ENCODE data around the gene PLBD2. TPM values are rescaled to one million over a fixed set of nuclear protein-coding genes. Genes with fewer than 3 reads are reported as not detected.
A peak's percentile ranks its signal among the peaks of the same experiment; 100 is the strongest.
"Not testable (repeated sequence)": the region's sequence is repeated elsewhere in the genome, so short reads cannot be mapped to it uniquely, and the experiment has no call there.

The PLBD2 gene
- total RNA-seq, 8 experiments from 2014 or later = 5.2 to 73.8 (median 9.9) TPM

- no peak overlapping the region for H3K4me3 ChIP-seq
- ATAC-seq (replicated peaks in 6 of 8) = no peak
- H3K4me1 ChIP-seq (replicated peaks in 1 of 2) = peaks cover 0 to 5% of the 10 kb centered on the region in 2 donors
- in situ Hi-C loops (cut with MboI; ENCODE audit: low pct_unique_long_range_greater_than_20kb in 2 of 9, low sequenced_read_pairs in 9 of 9, unreplicated experiment in 9 of 9) = no loop called here
- H3K27ac ChIP-seq = no peak overlapping the region
- WGBS, 10 experiments = 83 to 100% (median 94%) methylated on average over 1 to 6 of the region's 6 CpGs; no CpG with 5 or more reads in 1 of the 10 experiments
Measured at GRCh38 chr12:113345318-113345717, 13.1 kb upstream of the PLBD2 start.

- no peak overlapping the region for H3K4me3 ChIP-seq
- in situ Hi-C loops (cut with MboI; ENCODE audit: low pct_unique_long_range_greater_than_20kb in 2 of 9, low sequenced_read_pairs in 9 of 9, unreplicated experiment in 9 of 9) = no loop called here
- no peak overlapping the region for H3K27ac ChIP-seq
- H3K4me1 ChIP-seq (replicated peaks in 1 of 2) = peaks cover 0 to 5% of the 10 kb centered on the region in 2 donors
- 50 to 100% (median 88%) methylated on average over 1 to 4 of the region's 5 CpGs; no CpG with 5 or more reads in 1 of the 10 experiments for WGBS, 10 experiments
- ATAC-seq (replicated peaks in 6 of 8) = no peak
Measured at GRCh38 chr12:113346353-113346752, 12.0 kb upstream of the PLBD2 start.

- in situ Hi-C loops (cut with MboI; ENCODE audit: low pct_unique_long_range_greater_than_20kb in 2 of 9, low sequenced_read_pairs in 9 of 9, unreplicated experiment in 9 of 9) = no loop called here
- Histone ChIP-seq H3K27ac (no peak overlapping the region), H3K4me1 (replicated peaks in 1 of 2) (peaks cover 0 to 5% of the 10 kb centered on the region in 2 donors), H3K4me3 (no peak overlapping the region)
- WGBS, 10 experiments = 75 to 100% (median 88%) methylated on average over 1 to 3 of the region's 3 CpGs; no CpG with 5 or more reads in 2 of the 10 experiments
- no peak for ATAC-seq (replicated peaks in 6 of 8)
Measured at GRCh38 chr12:113347107-113347506, 11.3 kb upstream of the PLBD2 start.

GRCh38 chr12:113347892-113348291 lies 10.5 kb upstream of the PLBD2 start:
- ATAC-seq (replicated peaks in 6 of 8) = peak in 5 of 8 experiments; percentile 67 to 89 (median 80)
- Histone ChIP-seq H3K27ac (no peak overlapping the region), H3K4me3 (no peak overlapping the region), H3K4me1 (replicated peaks in 1 of 2) (peaks cover 0 to 5% of the 10 kb centered on the region in 2 donors)
- in situ Hi-C loops (cut with MboI; ENCODE audit: low pct_unique_long_range_greater_than_20kb in 2 of 9, low sequenced_read_pairs in 9 of 9, unreplicated experiment in 9 of 9) = no loop called here
- WGBS, 10 experiments = 56 to 94% (median 82%) methylated on average over 2 of the region's 2 CpGs; no CpG with 5 or more reads in 2 of the 10 experiments

GRCh38 chr12:113348849-113349536 lies 9.4 kb upstream of the PLBD2 start:
- ATAC-seq (replicated peaks in 6 of 8) = peak in 1 of 8 experiments; percentile 27
- no peak overlapping the region for H3K4me3 ChIP-seq
- 60 to 94% (median 79%) methylated on average over 1 to 13 of the region's 19 CpGs; no CpG with 5 or more reads in 1 of the 10 experiments for WGBS, 10 experiments

GRCh38 chr12:113351089-113351488 lies 7.3 kb upstream of the PLBD2 start:
- H3K4me3 ChIP-seq = no peak overlapping the region
- H3K4me1 ChIP-seq (replicated peaks in 1 of 2) = peaks cover 0 to 5% of the 10 kb centered on the region in 2 donors
- H3K27ac ChIP-seq = no peak overlapping the region
- no peak for ATAC-seq (replicated peaks in 6 of 8)
- in situ Hi-C loops (cut with MboI; ENCODE audit: low pct_unique_long_range_greater_than_20kb in 2 of 9, low sequenced_read_pairs in 9 of 9, unreplicated experiment in 9 of 9) = no loop called here

More at GRCh38 chr12:113348849-113349536, 9.4 kb upstream of the PLBD2 start:
- in situ Hi-C loops (cut with MboI; ENCODE audit: low pct_unique_long_range_greater_than_20kb in 2 of 9, low sequenced_read_pairs in 9 of 9, unreplicated experiment in 9 of 9) = no loop called here
- Histone ChIP-seq H3K4me1 (replicated peaks in 1 of 2) (peaks cover 0 to 5% of the 10 kb centered on the region in 2 donors), H3K27ac (no peak overlapping the region)

- in situ Hi-C loops (cut with MboI; ENCODE audit: low pct_unique_long_range_greater_than_20kb in 2 of 9, low sequenced_read_pairs in 9 of 9, unreplicated experiment in 9 of 9); H3K27ac ChIP-seq; ATAC-seq (replicated peaks in 6 of 8); H3K4me1 ChIP-seq (replicated peaks in 1 of 2); H3K4me3 ChIP-seq: not testable (repeated sequence)
- WGBS, 10 experiments = 70 to 100% (median 80%) methylated on average over 1 to 4 of the region's 7 CpGs; no CpG with 5 or more reads in 3 of the 10 experiments
Measured at GRCh38 chr12:113354192-113354591, 4.2 kb upstream of the PLBD2 start.

GRCh38 chr12:113359133-113359938 lies 949 bp downstream of the PLBD2 start:
- ATAC-seq (replicated peaks in 6 of 8) = peak in 3 of 8 experiments; percentile 1 to 16 (median 15)
- peaks cover 5 to 9% of the 10 kb centered on the region in 2 donors for H3K4me1 ChIP-seq (replicated peaks in 1 of 2)
- peak overlapping the region; percentile 77 to 97 (median 87) for H3K4me3 ChIP-seq
- H3K27ac ChIP-seq = peak overlapping the region in 1 of 2 donors; percentile 46
- in situ Hi-C loops (cut with MboI; ENCODE audit: low pct_unique_long_range_greater_than_20kb in 2 of 9, low sequenced_read_pairs in 9 of 9, unreplicated experiment in 9 of 9) = no loop called here
- 0 to 50% (median 44%) methylated on average over 2 to 7 of the region's 11 CpGs; no CpG with 5 or more reads in 5 of the 10 experiments for WGBS, 10 experiments

- Histone ChIP-seq H3K27ac (no peak overlapping the region), H3K4me3 (peak overlapping the region in 4 of 5 donors; percentile 84 to 97 (median 89)), H3K4me1 (replicated peaks in 1 of 2) (peaks cover 5 to 9% of the 10 kb centered on the region in 2 donors)
- 63 to 100% (median 98%) methylated on average over 1 to 4 of the region's 9 CpGs; no CpG with 5 or more reads in 6 of the 10 experiments for WGBS, 10 experiments
- in situ Hi-C loops (cut with MboI; ENCODE audit: low pct_unique_long_range_greater_than_20kb in 2 of 9, low sequenced_read_pairs in 9 of 9, unreplicated experiment in 9 of 9) = no loop called here
- peak in 3 of 8 experiments; percentile 2 to 3 (median 3) for ATAC-seq (replicated peaks in 6 of 8)
Measured at GRCh38 chr12:113359939-113360748, 1.8 kb downstream of the PLBD2 start.

- Histone ChIP-seq H3K27ac (no peak overlapping the region), H3K4me3 (no peak overlapping the region)
- 22 to 95% (median 85%) methylated on average over 1 to 11 of the region's 12 CpGs for WGBS, 10 experiments
Measured at GRCh38 chr12:113361574-113362370, 3.4 kb downstream of the PLBD2 start.

GRCh38 chr12:113364698-113365097 lies 6.3 kb downstream of the PLBD2 start:
- in situ Hi-C loops (cut with MboI; ENCODE audit: low pct_unique_long_range_greater_than_20kb in 2 of 9, low sequenced_read_pairs in 9 of 9, unreplicated experiment in 9 of 9) = no loop called here
- Histone ChIP-seq H3K4me3 (no peak overlapping the region), H3K4me1 (replicated peaks in 1 of 2) (peaks cover 0 to 6% of the 10 kb centered on the region in 2 donors), H3K27ac (no peak overlapping the region)
- WGBS, 10 experiments = 75 to 100% (median 90%) methylated on average over 1 to 4 of the region's 5 CpGs; no CpG with 5 or more reads in 3 of the 10 experiments
- no peak for ATAC-seq (replicated peaks in 6 of 8)

More at GRCh38 chr12:113361574-113362370, 3.4 kb downstream of the PLBD2 start:
- in situ Hi-C loops (cut with MboI; ENCODE audit: low pct_unique_long_range_greater_than_20kb in 2 of 9, low sequenced_read_pairs in 9 of 9, unreplicated experiment in 9 of 9) = no loop called here
- ATAC-seq (replicated peaks in 6 of 8) = no peak
- peaks cover 5 to 9% of the 10 kb centered on the region in 2 donors for H3K4me1 ChIP-seq (replicated peaks in 1 of 2)
